GM21367 (cell line): ENCODE measurements around the gene CPXM1.
"Not testable (repeated sequence)": the region's sequence is repeated elsewhere in the genome, so short reads cannot be mapped to it uniquely, and the experiment has no call there.

Experiments
- ATAC-seq: cut with Tn5 transposase; IDR thresholded peaks from one replicate; pipeline ENCODE4 v1.9.1; 2021; ENCODE audit not compliant: unreplicated experiment

The CPXM1 gene

GRCh38 chr20:2822073-2822472, 21.6 kb upstream of the CPXM1 start:
- no peak for ATAC-seq

DNA sequence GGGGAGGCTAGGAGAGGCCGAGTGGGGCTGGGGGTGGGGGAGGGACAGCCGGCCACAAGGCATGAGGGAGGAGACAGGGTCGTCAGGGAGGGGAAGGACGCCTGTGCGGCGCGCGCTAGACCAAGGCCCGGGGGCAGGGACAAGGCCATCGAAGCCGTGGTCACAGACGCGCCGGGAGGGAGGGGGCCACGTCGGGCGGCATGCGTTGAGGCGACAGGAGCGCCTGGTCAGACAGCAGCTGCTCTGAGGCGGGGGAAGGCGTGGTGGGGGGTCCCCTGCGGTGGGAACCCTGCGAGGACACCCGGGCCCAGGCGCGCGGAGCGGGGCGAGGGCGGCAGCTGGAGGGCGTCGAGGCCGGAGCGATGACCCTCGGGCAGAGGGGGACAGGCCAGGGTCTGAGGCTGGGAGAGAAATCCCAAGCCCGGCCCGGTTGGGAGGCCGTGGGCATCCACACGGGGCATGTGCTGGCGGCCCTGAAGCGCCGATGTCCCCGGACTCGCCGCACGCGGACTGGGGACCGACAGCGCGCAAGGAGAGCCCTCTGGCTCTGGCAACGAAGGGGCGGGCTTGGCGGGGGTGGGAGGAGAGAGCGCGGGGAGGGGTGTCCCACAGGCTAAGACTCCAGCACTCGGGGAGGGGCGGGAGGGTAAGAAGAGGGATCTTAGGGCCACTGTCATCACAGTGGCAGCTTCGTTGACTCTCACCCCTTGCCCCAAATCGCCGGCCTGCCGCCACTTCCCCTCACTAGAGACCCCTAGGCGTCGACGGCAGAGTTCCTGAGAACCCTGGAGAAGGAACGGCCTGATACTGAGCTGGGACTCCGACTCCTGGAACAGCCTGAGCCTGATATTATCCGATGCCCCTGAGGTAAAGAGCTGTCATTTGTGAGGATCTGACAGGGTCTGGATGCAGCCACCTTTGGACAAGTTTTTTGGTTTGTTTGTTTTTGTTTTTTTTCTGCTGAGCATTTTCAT, 20.8 kb upstream of the CPXM1 start:
- ATAC-seq = no peak

DNA sequence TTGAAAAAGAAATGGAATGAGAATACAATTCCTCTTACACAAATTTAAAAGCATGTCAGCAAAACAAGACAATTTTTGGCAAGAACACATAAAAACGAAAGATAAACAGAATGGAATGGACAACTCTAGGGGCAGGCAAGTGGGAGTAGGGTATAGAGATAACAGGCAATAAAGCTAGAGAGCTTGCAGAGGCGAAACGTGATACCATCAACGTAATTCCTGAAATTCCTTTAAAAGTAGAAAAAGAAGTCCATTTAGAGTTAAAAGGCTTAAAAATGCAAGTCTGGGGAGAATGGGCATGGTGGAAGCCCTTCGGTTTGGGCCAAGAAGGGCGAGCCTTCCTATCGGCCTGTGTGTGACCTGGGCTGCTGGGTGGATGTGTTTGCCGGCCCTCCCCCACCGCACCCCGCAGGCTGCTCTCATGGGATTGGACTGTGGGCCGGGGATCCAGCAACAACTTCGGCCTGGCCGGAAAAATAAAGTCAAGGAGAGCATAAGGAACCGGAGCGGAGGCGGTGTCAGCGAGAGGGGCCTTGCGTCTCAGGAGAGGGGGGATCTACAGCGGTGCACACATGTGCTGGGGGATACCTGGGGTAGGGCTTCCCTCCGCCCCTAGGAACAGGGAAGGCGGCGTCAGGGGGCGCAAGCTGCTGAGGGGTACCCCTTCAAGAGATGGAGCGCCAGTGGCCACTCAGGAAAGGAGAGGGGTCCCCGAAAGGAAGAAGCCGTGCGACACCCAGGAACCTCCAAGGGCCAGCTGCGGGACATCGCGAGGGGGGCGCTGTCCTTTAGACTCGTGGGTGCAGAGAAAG, 19.9 kb upstream of the CPXM1 start:
- ATAC-seq = no peak

GRCh38 chr20:2817891-2818595, 17.6 kb upstream of the CPXM1 start:
- no peak for ATAC-seq

GRCh38 chr20:2817341-2817726, 16.9 kb upstream of the CPXM1 start:
- no peak for ATAC-seq

DNA sequence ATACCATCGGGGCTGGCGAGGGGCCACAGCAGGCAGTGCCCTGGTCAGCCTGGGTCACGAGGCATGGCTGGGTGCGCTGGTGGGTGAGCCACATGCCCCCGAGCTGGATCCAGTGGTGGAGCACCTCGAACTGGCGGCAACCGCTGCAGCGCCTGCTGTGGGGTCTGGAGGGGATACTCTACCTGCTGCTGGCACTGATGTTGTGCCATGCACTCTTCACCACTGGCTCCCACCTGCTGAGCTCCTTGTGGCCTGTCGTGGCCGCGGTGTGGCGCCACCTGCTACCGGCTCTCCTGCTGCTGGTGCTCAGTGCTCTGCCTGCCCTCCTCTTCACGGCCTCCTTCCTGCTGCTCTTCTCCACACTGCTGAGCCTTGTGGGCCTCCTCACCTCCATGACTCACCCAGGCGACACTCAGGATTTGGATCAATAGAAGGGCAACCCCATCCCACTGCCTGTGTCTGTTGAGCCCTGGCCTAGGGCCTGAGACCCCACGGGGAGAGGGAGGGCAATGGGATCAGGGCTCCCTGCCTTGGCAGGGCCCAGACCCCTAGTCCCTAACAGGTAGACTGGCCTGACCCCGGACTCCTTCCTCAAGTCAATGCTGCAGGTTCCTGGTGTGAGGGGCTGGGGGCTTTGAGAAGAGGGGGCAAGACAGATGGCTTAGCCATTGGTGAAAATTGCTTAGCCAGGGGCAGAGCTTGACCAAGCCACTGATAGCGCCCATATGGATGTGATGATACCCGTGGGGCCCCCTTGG, 16.3 kb upstream of the CPXM1 start:
- ATAC-seq = no peak

GRCh38 chr20:2816030-2816582, 15.7 kb upstream of the CPXM1 start, which contains the start of gene TMEM239:
Gene TMEM239, plus strand, starts transcription at chr20:2816364. Its CDS starts 191 bp downstream, at chr20:2816555.
- no peak for ATAC-seq

DNA sequence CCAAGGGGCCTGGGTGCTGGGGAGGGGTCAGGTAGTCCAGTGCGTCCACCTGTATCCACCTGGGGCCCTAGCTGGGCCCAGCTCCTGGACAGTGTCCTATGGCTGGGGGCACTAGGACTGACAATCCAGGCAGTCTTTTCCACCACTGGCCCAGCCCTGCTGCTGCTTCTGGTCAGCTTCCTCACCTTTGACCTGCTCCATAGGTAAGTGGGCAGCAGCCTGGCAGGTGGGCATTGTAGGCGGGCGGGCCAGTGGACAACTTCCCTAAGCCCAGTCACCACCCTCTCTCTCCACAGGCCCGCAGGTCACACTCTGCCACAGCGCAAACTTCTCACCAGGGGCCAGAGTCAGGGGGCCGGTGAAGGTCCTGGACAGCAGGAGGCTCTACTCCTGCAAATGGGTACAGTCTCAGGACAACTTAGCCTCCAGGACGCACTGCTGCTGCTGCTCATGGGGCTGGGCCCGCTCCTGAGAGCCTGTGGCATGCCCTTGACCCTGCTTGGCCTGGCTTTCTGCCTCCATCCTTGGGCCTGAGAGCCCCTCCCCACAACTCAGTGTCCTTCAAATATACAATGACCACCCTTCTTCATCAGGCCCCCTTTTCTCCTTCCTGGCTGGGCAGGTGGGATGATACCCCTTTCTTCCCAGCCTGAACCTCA, 14.9 kb upstream of the CPXM1 start:
- no peak for ATAC-seq

DNA sequence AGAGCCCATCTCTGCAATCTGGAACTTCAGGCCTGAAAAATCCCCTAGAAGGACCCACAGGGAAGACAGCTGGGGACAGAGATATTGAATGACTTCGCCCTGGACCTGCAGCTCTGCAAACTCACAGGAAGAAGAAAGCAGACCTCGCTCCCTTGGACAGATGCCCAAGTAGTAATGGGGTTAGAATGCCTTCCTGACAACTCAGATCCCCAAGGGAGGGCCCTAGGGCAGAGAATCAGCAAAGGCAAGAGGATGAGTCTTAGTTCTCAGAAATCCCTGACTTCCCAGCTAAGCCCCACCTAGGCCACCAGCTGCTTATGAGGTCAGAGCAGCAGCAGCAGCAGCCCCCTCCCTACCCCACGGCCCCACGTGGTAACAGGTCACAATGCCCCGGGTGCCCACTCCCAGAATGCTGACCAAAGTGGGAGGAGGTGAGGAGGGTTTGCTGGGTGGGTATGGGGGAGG, 14.2 kb upstream of the CPXM1 start, which contains the start of gene C20orf141:
TSS of gene C20orf141 (plus strand) at position 401 of the 465 bp plus-strand sequence. CDS start 198 bp downstream, outside the sequence.
- no peak for ATAC-seq

- ATAC-seq = no peak
Measured at GRCh38 chr20:2814076-2814475, 13.6 kb upstream of the CPXM1 start.

DNA sequence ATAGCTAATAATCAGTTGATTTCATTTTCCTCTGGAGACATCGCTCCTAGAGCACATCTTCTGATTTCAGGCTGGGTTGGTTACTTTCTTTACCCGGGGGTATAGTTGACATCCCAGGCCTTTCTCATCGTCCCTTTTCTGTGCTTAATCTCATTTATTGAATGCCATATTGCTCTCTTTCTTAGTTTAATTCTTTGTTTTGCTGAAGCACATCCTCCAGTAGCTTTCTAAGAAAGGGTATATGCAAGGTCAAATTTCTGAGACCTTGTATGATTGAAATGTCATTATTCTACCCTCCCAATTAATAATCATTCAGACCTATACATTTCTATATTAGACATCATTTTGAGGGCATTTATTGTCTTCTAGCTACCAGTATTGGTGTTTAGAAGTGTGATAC, 11.8 kb upstream of the CPXM1 start:
- no peak for ATAC-seq

DNA sequence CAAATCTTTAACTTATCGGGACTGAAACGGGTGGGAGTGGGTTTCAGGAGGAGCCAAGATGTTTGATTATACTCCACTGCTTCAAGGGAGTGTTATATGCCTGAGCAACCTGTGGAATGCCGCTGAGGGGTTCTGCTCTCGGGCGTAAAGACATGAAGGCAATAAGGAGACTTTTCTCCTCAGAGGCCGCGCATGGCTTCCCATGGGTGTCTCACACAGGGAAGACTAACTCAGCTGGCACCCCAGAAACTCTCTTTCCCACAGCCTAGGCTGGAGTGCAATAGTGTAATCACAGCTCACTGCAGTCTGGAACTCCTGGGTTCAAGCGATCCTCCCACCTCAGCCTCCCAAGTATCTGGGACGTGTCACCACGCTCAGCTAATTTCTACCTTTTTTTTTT, 9.3 kb upstream of the CPXM1 start:
- ATAC-seq = no peak

DNA sequence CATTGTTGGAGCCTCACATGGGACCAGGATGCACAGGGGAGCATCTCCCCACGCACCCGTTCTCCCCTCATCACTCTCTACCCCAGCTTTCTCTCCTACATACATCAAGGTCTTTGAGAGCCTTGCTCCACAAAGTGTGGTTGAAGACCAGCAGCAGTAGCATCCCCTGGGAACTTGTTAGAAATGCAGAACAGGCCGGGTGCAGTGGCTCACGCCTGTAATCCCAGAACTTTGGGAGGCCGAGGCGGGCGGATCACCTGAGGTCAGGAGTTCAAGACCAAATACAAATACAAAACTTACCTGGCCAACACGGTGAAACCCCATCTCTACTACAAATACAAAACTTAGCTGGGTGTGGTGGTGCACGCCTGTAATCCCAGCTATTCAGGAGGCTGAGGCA, 7.5 kb upstream of the CPXM1 start:
- not testable (repeated sequence) for ATAC-seq

GRCh38 chr20:2807019-2807418, 6.6 kb upstream of the CPXM1 start:
- no peak for ATAC-seq

GRCh38 chr20:2806351-2806701, 5.9 kb upstream of the CPXM1 start:
- ATAC-seq = no peak

GRCh38 chr20:2805689-2806350, 5.4 kb upstream of the CPXM1 start:
- ATAC-seq = no peak

DNA sequence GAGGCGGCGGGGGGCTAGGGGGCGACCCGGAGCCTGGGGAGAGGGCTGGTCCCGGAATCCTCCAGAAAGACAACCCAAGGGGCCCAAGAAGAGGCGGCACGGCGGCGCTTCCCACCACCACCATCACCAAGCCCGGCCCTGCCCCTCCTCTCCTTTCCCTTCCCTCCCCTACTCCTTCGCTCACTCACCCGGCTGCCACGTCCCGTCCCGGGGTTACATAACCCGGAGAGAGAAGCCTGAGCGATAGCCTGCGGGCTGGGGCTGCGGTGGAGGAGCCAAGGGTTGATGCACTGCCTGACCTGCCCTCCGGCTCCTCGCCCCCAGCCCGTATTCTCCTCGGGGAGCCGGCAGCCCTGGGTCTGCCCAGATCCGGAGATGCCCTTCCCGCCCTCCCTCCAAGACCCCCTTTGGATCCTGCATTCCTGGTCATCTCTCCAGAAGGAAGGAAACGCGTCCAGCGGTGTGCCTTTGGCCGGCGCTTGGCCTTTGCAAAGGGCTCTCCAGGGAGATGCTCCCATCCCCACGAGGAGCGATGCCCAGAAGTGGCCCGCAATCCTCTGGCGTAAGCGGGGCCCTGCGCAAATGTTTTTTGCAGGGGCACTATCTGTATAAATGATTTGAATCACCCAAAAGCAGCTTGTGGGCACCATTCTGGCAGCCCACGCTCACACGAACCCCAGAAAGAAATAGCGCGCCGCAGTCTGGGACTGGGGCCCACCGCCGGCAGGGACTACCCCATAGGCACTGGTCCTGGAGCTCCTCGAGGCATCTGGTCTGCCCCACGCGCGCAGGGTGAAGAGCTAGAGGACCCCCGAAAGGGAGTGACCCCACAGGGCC, 4.6 kb upstream of the CPXM1 start:
- ATAC-seq = no peak
